NCI-H510A (cell line): ENCODE data around the gene ATG10.
"Not testable (repeated sequence)": the region's sequence is repeated elsewhere in the genome, so short reads cannot be mapped to it uniquely, and the experiment has no call there.

Experiments
- DNase-seq: peaks from one replicate; lab custom pipeline; 2025; lab: John Stamatoyannopoulos, UW

The ATG10 gene

DNA sequence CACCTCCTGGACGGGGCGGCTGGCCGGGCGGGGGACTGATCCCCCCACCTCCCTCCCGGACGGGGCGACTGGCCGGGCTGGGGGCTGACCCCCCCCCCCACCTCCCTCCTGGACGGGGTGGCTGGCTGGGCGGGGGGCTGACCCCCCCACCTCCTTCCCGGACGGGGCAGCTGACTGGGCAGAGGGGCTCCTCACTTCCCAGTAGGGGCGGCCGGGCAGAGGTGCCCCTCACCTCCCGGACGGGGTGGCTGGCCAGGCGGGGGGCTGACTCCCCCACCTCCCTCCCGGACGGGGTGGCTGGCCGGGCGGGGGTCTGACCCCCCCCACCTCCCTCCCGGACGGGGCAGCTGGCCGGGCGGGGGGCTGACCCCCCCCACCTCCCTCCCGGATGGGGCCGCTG, 11.3 kb downstream of the ATG10 start:
- not testable (repeated sequence) for DNase-seq

DNA sequence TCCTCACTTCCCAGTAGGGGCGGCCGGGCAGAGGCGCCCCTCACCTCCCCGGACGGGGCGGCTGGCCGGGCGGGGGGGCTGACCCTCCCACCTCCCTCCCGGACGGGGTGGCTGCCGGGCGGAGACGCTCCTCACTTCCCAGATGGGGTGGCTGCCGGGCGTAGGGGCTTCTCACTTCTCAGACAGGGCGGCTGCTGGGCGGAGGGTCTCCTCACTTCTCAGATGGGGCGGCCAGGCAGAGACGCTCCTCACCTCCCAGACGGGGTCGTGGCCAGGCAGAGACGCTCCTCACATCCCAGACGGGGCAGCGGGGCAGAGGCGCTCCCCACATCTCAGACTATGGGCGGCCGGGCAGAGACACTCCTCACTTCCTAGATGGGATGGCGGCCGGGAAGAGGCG, 11.7 kb downstream of the ATG10 start:
- DNase-seq: not testable (repeated sequence)

DNA sequence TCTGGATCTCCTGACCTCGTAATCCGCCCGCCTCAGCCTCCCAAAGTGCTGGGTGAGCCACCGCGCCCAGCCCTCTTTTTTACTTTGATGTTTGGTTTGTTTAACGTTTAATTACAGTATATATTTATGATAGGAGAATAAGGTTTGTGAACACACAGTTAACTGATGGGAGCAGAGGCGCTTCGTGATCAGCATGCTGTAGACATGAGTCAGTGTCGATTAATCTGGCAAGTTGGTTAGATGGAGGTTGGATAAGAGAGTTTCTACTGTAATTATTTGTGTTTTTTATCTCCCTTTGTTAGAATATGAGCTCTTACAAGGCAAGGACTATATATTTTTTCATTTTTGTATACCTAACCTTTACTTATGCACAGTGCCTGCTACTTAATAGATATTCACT, 14.3 kb downstream of the ATG10 start:
- no peak for DNase-seq

DNA sequence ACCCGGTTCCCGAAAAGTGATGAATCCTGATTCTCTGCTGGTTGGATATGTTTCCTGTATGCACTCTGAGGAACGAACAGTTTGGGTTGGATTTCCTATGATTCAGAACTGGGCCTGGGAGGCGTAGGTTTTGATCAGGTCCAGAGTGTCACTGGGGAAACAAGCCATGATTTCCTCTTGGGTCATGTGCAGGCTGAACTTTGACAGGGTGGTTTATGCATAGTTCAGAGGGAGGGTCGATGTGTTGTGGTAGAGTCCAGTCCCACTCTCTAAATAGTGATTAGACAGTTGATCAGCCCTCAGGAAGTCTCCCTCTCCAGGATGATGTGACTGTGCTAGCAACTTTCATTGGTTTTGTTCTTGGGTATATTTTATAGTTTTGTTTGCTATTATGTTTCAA, 17.4 kb downstream of the ATG10 start:
- no peak for DNase-seq

DNA sequence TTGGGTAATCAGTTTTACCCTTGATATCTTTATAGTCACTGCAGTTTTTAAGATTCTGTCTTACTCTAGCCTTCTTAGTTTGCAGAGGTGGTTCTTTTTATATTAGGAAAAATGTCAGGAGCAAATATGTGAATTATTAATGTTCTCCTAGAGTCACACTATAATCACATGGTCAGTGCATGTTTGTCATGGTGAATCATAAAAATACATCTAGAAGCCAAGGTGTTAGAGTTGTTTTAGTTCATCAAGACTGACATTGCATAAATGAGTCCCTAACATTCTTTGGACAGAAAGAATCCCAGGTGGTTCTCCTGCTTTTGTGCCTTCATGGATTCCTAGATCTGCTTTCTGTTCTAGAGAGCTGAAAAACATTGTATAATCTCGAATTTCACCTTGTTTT, 22.9 kb downstream of the ATG10 start:
- DNase-seq: no peak

DNA sequence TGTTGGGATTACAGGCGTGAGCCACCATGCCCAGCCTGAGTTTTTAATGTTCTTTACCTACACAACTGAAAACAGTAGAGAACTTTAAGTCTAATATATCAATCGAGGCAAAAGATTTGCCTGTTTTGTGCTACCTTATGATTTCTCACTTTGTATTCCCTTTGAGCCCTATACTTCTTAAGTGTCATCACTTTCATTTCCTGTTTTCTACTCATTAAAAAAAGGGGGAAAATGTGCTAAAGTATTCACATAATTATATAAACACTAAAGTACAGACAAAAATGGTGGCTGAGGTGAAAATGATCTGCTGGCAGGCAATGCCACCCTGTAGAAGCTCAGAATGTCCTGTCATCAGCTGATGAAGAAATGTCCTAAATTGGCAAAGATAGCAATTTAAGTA, 23.6 kb downstream of the ATG10 start:
- DNase-seq: no peak

DNA sequence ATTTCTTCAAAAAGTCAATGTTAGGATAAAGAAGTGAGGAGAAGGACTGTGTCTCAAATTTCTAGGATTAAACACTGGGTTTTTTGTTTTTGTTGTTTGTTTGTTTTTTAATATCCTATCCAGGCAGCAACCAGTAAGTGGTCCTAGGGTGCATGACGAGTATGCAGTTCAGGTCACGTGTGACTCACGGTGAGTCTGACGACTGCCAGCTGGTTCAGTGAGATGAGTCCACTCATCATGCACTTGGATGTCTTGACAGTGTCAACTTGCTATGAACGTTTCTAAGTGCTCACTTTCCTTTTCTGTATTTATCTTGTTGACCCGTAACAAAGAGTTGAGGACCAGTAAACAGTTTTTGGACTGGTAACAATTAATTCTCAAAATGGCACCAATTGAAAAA, 32.7 kb downstream of the ATG10 start:
- DNase-seq: peak; percentile 6

DNA sequence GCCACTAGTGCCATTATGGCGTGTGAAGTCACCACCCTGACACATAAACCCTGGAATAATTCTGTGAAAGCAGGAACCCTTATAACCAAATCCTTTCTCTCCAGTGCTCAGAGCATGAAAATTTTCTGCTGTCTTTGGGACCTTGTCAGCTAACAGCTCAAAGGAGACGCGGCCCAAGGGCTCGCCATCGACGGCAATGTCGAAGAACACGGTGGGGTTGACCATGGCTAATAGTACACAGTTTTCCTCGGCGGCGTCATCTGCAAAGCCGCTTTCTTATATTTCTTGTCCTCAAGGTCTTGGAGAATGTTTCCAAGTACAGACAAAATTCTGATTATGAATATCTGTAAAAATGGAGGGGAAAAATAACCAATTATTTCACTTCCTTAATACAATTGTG, 38.0 kb downstream of the ATG10 start:
- DNase-seq: not testable (repeated sequence)

DNA sequence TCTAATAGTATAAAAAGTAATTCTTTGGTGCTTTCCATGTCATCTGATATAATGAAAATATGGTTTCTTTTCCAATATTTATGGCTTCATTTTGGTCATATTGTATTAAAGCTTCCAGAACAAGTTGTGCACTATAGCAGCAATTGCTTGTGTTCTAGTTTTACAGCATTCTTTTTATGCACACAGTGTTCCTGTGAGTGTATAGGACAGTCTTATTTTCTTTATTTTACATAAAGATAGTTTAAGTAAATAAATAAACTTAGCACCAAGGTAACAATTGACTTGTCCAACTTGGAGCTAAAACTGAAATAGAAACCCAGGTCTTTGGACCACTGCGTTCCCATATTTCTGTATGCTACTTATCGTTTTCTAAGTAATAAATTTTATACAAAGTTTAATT, 38.9 kb downstream of the ATG10 start:
- DNase-seq: no peak

DNA sequence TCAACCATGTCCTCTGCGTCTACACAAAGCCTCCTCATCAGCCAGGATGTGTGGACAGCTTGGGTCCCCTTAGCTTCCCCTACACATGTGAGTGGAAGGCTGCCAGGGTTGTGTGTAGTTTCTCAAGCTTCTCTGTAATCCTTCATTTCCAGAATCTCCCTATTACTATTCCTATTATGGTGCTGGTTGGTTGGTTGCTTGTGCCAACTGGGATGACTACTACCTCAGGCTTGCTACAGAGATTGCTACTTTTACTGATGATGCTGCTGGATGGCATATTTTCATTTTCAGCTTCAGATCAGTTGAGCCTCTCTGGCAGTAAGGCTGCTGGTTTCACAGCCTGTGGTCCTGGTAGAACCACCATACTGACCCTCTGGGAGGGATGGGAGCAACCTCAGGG, 39.9 kb downstream of the ATG10 start:
- DNase-seq: no peak

DNA sequence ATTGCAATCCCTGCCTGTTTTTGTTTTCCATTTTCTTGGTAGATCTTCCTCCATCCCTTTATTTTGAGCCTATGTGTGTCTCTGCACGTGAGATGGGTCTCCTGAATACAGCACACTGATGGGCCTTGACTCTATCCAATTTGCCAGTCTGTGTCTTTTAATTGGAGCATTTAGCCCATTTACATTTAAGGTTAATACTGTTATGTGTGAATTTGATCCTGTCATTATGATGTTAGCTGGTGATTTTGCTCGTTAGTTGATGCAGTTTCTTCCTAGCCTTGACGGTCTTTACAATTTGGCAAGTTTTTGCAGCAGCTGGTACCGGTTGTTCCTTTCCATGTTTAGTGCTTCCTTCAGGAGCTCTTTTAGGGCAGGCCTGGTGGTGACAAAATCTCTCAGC, 42.8 kb downstream of the ATG10 start:
- DNase-seq: not testable (repeated sequence)

DNA sequence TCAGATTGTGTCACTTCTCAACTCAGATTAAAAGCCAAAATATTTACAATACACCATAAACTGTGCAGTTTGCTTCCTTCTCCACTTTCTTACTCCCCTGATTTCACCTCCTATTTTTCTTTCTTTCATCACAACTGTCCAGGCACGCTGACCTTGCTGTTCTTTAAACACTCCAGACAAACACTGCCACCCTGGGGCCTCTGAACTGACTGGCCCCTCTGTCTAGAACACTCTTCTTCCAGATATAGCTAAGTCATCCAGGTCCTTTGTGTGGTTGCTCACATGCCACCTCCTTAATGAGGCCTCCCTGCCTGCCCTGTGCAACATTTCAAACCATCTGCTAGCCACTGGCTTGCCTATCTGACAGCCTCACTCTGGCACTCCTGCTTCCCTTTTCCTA, 46.6 kb downstream of the ATG10 start:
- peak; percentile 61 for DNase-seq

DNA sequence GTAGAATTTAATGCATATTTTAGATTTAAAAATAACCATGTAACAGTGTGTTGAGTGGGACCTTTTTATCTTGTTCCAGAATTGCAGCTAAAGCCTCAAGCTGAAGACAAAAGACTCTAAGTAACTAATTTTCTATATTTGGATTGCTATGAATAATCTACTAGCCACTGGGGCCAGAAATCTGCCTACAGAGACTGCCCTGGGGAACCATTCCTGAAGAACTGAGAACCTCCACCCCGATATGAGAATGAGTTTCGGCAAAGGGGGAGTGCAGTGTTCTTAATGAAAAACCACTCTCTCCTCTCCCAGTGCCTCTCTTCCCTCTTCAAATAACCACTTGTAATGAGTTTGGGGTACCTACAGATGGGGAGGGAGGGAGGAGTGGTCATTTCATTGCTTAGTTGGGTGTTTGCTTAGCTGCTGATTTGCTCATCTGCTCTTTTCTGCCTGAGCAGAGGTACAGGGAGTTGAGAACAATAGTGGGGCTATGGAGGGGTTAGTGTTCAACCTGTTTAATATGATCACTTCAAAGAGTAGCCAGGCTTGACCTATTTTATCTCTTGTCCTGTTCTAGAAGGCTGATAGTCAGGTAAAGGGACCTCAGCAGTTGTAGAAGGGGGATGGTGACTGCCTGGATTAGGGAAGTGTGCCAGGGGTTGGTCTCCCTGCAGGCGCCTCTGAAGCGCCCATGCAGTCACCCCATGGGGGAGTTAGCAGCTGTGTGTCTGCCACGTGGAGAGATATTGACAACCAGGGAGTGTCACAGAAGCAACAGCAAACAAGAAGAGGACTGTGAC, 47.7 kb downstream of the ATG10 start:
- peak; percentile 77 for DNase-seq

DNA sequence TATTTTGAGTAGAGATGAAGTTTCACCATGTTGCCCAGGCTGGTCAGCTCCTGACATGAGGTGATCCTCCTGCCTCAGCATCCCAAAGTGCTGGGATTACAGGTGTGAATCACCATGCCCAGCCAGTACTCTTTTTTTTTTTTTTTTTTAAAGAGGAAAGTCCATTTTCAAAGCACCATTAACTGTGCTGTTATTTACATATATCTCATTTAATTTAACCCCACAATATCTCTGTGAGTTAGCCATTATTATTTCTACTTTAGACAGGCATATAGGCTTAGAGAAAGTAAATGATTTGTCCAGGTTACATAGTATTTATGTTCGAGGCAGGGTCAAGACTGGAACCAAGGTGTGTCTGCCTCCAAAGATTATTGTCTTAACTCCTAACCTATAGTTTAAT, 50.7 kb downstream of the ATG10 start:
- no peak for DNase-seq

DNA sequence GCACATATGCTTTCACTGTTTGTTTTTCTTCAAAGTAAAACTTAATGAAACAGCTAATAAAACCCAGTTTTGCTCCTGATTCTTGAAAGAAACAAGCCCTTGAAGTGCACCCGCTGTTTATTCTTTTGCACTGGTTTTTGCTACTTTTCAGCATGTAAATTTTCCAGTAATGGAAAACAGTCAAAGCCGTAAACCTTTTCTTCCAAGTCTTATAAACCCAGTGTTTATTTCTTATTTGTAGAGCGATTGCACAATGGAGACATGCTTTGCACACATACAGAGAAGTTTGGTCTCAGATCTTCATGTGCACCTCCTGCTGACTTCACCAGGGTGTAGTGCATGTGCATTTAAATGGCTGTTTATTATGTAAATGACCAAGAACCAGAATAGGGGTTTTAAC, 51.8 kb downstream of the ATG10 start:
- DNase-seq: no peak

DNA sequence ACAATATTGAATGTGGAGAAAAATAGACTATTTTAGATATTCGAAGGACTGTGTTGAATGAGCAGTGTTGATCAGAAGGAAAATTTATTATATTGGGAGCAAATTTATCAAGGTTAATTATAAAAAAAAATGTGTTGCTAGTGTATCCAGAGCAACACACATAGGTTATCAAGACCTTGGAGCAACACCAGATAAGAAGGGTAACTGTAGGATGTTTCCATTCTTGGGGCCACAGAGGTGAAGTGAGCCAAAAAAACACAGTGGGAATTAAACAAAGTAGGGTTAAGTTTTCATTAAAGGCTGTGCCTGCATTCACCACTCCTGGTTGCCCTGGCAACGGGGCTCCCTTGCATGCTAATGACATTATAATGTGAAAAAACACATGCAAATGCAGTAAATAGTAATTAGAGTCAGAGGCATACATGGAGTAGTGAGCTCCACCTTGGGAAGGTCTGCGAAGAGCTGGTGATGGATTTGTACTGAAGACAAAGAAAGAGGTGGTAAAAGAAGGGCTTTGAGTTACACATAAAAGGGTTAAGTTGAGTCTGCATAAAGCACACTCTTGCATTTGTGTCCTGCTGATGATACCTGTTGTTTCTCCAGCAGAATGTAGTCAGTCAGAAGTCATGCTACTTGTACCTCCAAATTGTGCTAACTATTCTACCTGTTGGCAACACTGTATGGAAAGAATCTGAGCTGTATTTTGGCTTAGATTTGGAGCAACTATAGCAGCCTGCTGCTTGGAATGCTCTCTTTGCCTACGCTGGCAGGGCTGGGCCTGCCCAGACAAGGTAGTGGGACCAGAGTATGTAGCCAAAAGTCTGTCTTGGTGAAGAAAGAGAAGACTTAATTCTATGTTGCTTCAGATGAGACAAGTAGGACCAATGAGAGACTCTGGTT, 59.6 kb downstream of the ATG10 start:
- DNase-seq: no peak

DNA sequence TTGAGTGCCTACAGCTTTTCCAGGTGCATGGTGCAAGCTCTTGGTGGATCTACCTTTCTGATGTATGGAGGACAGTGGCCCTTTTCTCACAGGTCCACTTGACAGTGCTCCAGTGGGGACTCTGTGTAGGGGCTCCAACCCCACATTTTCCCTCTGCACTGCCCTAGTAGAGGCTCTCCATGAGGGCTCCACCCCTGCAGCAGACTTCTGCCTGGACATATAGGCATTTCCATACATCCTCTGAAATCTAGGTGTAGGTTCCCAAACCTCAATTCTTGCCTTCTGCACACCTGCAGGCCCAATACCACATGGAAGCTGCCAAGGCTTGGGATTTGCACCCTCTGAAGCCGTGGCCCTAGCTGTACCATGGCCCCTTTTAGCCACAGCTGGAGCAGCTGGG, 71.1 kb downstream of the ATG10 start:
- DNase-seq: not testable (repeated sequence)

DNA sequence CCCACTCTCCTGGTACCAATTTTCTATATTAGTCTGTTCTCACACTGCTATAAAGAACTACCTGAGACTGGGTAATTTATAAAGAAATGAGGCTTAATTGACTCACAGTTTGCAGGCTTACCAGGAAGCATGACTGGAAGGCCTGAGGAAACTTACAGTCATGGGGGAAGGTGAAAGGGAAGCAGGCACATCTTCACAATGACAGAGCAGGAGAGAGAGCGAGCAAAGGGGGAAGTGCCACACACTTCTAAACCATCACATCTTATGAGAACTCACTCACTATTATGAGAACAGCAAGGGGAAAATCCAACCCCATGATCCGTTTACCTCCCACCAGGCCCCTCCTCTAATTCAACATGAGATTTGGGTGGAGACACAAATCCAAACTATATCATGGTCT, 72.2 kb downstream of the ATG10 start:
- no peak for DNase-seq

DNA sequence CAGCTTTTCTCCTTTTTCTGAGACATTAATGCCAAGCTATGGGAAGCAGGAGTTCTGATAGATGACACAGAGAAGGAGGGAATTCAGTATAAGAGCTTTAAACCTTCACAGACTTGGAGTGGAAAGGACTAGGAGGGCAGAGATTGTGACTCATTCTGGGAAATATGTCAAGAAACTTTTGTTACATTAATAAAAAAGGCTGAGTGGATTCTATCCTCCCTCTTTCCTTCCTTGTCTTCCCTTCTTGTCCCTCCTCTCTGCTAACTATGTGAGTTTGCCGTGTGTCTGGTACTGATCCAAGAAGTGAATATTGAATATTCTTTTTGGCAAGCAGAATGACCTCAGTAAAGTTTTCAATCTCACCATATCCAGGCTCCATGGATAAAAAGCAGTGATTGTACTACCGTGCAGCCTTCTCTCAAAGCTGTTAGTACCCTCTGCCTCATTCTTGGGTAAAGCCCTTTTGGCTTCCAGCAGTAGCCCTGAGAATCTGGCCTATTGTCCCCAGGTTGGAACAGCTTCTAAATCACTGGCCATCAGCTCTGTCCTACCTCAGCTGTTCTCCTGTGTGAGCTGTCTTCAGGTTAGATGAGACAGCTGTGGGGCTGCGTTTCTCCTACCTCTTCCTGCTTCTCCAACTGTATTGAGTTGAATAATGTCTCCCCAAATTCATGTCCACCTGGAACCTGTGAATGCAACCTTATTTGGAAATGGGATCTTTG, 73.9 kb downstream of the ATG10 start:
- DNase-seq: no peak

DNA sequence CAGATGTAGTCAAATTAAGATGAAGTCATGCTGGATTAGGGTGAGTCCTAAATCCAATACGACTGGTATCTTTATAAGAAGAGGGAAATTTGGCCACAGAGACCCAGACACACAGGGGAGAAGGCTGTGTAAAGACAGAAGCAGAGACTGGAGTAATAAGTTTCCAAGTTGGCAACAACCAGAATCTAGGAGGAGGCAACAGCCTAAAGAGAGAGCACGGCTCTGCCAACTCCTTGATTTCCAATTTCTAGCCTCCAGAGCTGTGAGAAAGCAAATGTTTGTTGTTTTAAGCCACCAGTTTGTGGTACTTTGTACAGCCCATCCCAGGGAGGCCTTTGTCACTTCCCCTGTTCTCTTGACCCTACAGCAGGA, 74.4 kb downstream of the ATG10 start:
- no peak for DNase-seq

DNA sequence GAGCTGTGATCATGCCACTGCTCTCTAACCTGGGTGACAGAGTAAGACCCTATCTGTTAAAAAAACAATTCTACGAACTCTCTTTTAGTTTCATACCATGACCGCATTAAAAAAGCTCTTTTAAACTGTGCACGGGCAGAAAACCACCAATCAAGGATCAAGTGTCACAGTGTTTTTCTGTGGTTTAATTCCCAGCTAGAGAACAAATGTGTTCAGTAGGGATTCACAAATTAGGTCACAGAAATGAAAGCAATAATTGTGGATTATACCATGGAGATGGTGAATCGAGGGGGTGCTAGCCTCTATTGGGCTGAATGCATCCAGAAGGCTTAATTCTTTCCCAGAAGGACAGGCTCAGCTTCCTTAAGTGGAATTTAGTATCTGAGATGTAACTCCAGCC, 79.1 kb downstream of the ATG10 start:
- DNase-seq: no peak

DNA sequence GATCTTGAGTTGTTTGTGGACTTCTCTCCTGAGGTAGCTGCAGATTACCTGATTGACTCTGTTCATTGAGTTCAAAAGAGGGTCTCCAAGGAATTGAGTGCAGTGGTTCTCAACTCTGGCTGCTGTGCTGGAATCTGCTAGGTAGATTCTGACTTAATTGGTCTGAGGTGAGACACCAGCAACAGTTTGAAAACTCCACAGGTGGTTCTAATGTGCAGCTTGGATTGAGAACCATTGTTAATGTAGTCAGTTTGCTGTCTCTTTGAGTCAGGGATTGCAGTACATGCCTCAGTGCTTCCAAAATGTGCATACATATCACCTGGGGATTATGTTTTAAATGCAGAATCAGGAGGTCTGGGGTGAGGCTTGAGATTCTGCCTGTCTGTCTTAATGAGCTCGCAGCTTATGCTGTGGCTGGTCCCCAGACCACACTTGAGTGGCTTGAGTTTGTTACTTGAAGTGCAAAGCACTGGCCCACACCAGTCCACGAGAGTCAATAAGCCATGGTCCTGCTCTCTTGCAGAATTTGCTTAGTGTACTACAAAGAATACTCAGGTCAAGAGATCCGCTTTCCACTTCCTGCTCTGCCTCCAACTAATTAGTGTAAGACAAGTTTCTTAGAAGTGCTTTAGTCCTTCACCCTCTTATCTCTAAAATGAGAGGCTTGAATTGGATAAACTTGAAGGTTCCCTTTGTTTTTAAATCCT, 82.3 kb downstream of the ATG10 start:
- DNase-seq: no peak
